Fibroblast of villous mesenchyme (primary cell): Measurements from ENCODE around the gene LGR5. TPM values are rescaled to one million over a fixed set of nuclear protein-coding genes. Genes with fewer than 3 reads are reported as not detected.

Experiments used
- DNase-seq: peaks from one replicate; pipeline ENCODE4 v3.0.0-alpha.2; 2010; ENCODE audit warnings: low read depth
- H3K4me3 ChIP-seq: 2 replicates; pipeline ENCODE4 v1.5.1; 2011; ENCODE audit warnings: low read depth, mild to moderate bottlenecking, low read length
- total RNA-seq: library from RNA; depleted of rRNA; stranded (reverse); fragments of >200 nt; gene quantifications from 2 replicates; pipeline ENCODE4 v1.2.3, GENCODE V29; 2012
- TF ChIP-seq, protein P1 (sequence below): IDR thresholded peaks from 2 replicates; pipeline ENCODE4 v1.5.1; 2012; ENCODE audit warnings: low read depth, mild to moderate bottlenecking, low read length; ENCODE audit not compliant: insufficient read depth

The LGR5 gene
- total RNA-seq, 1 donor: not detected

- DNase-seq: no peak
- H3K4me3 ChIP-seq: no peak overlapping the region
- TF ChIP-seq, protein P1, sequence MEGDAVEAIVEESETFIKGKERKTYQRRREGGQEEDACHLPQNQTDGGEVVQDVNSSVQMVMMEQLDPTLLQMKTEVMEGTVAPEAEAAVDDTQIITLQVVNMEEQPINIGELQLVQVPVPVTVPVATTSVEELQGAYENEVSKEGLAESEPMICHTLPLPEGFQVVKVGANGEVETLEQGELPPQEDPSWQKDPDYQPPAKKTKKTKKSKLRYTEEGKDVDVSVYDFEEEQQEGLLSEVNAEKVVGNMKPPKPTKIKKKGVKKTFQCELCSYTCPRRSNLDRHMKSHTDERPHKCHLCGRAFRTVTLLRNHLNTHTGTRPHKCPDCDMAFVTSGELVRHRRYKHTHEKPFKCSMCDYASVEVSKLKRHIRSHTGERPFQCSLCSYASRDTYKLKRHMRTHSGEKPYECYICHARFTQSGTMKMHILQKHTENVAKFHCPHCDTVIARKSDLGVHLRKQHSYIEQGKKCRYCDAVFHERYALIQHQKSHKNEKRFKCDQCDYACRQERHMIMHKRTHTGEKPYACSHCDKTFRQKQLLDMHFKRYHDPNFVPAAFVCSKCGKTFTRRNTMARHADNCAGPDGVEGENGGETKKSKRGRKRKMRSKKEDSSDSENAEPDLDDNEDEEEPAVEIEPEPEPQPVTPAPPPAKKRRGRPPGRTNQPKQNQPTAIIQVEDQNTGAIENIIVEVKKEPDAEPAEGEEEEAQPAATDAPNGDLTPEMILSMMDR: no peak
Measured at GRCh38 chr12:71455028-71455737, 15.6 kb downstream of the LGR5 start.

DNA sequence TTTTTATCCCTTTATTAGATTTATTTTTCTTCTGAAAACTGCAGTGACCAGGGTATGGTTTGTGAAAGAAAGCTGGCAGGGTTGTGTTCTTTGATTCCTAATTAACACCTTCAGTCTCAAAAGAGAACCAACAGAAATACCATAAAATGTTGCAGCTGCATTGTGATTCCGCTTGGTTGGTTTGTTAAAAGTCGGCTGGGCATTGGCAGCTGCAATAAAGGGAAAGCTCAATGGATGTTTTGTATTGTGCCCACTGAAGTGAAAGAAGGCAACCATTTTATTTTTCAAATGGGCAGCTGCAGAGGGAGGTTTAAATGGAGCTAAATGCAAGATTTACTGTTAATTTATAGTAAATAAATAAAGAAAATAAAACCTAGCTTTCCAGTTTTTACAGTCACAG, 16.7 kb downstream of the LGR5 start:
- no peak overlapping the region for H3K4me3 ChIP-seq
- no peak for DNase-seq
- TF ChIP-seq, protein P1: no peak

GRCh38 chr12:71456990-71457389, 17.4 kb downstream of the LGR5 start:
- TF ChIP-seq, protein P1: no peak
- no peak for DNase-seq
- H3K4me3 ChIP-seq: no peak overlapping the region

DNA sequence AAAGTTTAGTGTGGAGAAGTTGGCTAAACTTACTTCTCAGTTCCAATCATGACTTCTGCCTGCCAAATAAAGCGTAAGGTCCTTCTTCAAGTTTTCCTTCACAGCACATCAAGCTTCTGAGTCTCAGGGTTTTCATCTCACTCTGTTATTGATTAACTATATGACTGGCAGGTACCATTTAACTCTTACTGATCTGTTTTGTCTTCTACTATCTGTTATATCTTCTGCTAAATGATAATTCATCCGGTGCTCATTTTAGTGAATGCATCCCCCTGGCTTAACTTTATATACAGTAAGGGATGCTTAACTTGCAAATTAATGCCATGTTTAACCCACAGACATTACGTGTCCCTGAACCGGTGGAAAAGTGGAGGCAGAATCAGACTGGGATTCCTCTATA, 20.7 kb downstream of the LGR5 start:
- DNase-seq: no peak
- TF ChIP-seq, protein P1: no peak
- no peak overlapping the region for H3K4me3 ChIP-seq

DNA sequence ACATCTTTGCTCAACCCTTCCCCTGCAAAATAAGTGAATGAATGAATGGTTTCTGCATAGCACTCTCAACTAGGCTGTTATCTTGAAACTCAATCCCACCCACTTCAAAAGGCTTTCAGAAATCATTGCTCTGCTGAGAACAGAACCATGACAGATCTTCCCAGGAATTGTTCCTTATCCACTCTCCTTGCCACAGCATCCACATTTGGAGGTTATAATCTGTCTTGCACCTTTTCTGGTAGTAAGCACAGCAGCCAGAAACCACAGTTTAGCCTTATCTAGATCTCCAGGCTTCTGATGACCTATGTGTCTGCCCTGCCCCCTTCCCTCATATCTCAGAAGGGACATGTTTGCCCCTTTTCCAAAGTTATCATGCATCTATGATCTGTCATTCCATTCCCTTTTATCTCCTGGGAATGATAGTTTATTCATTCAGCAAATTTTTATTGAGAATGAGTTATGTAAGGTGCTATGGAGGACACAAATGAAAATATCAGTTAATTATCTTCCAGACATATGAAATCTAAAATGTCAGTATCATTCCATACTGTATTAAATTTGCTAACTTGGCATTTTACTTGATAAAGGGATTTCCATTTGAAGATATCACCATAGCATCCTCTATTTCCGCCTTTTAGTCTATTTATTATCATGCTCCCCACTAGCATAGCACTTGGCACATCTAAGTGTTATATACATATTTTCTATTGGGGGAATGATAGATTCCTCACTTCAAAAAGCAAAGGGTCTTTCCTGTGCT, 21.4 kb downstream of the LGR5 start:
- TF ChIP-seq, protein P1: no peak
- H3K4me3 ChIP-seq: no peak overlapping the region
- DNase-seq: no peak

DNA sequence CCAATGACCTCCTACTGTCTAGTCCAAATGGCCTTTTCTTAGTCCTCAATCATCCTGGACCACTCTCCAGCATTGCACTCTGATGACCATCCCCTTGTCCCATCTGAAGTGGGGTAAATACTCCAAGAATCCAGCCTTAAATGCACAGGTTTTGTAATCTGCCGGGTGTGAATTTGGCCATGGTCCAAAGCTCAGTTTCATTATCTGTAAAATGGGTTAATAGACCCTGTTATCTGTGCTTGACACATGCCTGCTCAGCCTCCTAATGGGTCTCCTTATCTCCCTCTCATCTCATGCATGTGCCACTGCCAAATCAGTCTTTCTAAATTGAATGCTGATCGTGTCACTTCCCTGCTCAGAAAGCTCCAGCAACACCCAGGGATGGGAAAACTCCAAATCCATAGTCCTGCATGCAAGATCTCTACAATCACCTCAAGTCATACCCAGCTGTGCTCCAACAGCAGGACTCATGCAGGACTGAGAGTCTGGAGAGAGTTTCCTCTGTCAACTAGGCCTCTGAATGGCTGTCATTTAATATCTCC, 22.3 kb downstream of the LGR5 start:
- DNase-seq: no peak
- TF ChIP-seq, protein P1: no peak
- H3K4me3 ChIP-seq: no peak overlapping the region
